Small intestine (tissue), 7 donors: ENCODE measurements around the gene GSS. TPM values are rescaled to one million over a fixed set of nuclear protein-coding genes. Genes with fewer than 3 reads are reported as not detected.
"Not testable (repeated sequence)": the region's sequence is repeated elsewhere in the genome, so short reads cannot be mapped to it uniquely, and the experiment has no call there.

Experiments used
- DNase-seq, 2 donors: peaks; one replicate each; pipeline versions ENCODE4 v3.0.0 to v3.0.0-alpha.2; 2013
- FAIRE-seq: peaks from 2 replicates; lab custom pipeline; 2012; peaks lifted over from hg19 to GRCh38; lab: Jason Lieb, UNC
- H3K27ac ChIP-seq, 3 donors: one replicate each; pipeline ENCODE4 v1.5.1; 2013; ENCODE audit warnings: low read length in 2 of 3, mild to moderate bottlenecking in 2 of 3, control low read depth in 1 of 3, inconsistent platforms in 1 of 3, low read depth in 1 of 3, moderate library complexity in 1 of 3
- H3K27me3 ChIP-seq, 3 donors: one replicate each; pipeline ENCODE4 v1.6.1; 2013; ENCODE audit warnings: low read length in 3 of 3, inconsistent platforms in 1 of 3; ENCODE audit not compliant: control insufficient read depth in 3 of 3, insufficient read depth in 3 of 3
- H3K36me3 ChIP-seq, 3 donors: one replicate each; pipeline ENCODE4 v1.6.1; 2013; ENCODE audit warnings: low read length in 3 of 3, inconsistent platforms in 1 of 3, low read depth in 1 of 3, mild to moderate bottlenecking in 1 of 3, moderate library complexity in 1 of 3; ENCODE audit not compliant: control insufficient read depth in 3 of 3, insufficient read depth in 2 of 3
- H3K4me1 ChIP-seq, 3 donors: one replicate each; pipeline ENCODE4 v1.6.1; 2013; ENCODE audit warnings: low read length in 2 of 3, inconsistent platforms in 1 of 3, low read depth in 1 of 3, mild to moderate bottlenecking in 1 of 3, moderate library complexity in 1 of 3; ENCODE audit not compliant: control insufficient read depth in 3 of 3, insufficient read depth in 2 of 3
- H3K4me3 ChIP-seq, 3 donors: one replicate each; pipeline ENCODE4 v1.5.1; 2013; ENCODE audit warnings: low read length in 3 of 3, control low read depth in 1 of 3, inconsistent platforms in 1 of 3, low read depth in 1 of 3, mild to moderate bottlenecking in 1 of 3, moderate library complexity in 1 of 3
- H3K9me3 ChIP-seq, 2 donors: one replicate each; pipeline ENCODE4 v1.6.1; 2013; ENCODE audit warnings: low read depth in 1 of 2, low read length in 1 of 2; ENCODE audit not compliant: control insufficient read depth in 2 of 2, insufficient read depth in 1 of 2
- WGBS, 3 donors: extraction: QIAGEN DNeasy Blood & Tissue Kit; methylation state at CpG; one replicate each; pipeline ENCODE4 v1.1.7; 2013; 5-methylcytosine and 5-hydroxymethylcytosine counted together
- polyA plus RNA-seq, 4 donors: library from polyadenylated mRNA; stranded (reverse) in 3 of 4; unstranded in 1 of 4; fragments of 200-250 nt in 3 of 4; fragments of 120-200 nt in 1 of 4; gene quantifications; one replicate each; pipeline versions ENCODE4 v1.2.1 to v1.2.3, GENCODE V29; 2013
- donor health status: healthy with polysubstance abuse.
- donor health status: control.
- donor health status: control.
- donor health status: Bipolar disorder and iron deficiency.
- donor health status: healthy.

The GSS gene
- polyA plus RNA-seq, 4 donors = 17.4 to 79.2 (median 57.8) TPM

DNA sequence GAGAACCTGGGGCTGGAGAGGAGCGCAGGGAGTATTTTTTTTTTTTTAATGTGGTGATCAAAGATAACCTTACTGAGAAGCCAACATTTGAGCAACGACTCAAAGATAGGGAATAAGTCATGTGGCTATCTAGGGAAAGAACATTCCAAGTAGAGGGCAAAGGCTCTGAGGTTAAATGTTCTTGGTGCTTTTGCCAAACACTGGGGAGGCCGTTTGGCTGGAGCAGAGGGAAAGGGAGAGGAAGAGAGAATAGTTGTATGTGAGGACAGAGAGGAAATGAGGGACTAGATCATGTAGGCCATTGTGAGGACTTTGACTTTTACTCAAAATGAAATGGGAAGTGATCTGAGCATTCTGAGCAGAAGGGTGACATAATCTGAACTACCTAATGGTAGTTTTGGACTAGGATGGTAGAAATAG, 51.4 kb downstream of the GSS start:
- peaks cover 5 to 12% (median 9%) of the 10 kb centered on the region in 3 donors for H3K4me1 ChIP-seq
- no peak overlapping the region for H3K4me3 ChIP-seq
- peaks cover 5 to 6% (median 5%) of the 10 kb centered on the region in 3 donors for H3K36me3 ChIP-seq
- FAIRE-seq (no peak), DNase-seq (peak; percentile 27 to 73)
- no peaks in the 10 kb centered on the region for H3K9me3 ChIP-seq
- H3K27ac ChIP-seq = peak overlapping the region in 1 of 3 donors; percentile 56
- H3K27me3 ChIP-seq = no peaks in the 10 kb centered on the region
- WGBS, 3 donors = 14 to 42% (median 33%) methylated on average over 3 of the region's 3 CpGs

DNA sequence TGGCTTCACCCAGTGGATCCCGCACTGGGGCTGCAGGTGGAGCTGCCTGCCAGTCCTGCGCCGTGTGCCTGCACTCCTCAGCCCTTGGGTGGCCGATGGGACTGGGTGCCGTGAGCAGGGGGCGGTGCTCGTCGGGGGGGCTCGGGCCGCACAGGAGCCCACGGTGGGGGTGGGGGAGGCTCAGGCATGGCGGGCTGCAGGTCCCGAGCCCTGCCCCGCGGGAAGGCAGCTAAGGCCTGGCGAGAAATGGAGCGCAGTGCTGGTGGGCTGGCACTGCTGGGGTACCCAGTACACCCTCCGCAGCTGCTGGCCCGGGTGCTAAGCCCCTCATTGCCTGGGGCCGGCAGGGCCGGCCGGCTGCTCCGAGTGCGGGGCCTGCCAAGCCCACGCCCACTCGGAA, 56.9 kb downstream of the GSS start:
- H3K4me1 ChIP-seq, DNase-seq, H3K4me3 ChIP-seq, H3K36me3 ChIP-seq, H3K27ac ChIP-seq, H3K27me3 ChIP-seq, H3K9me3 ChIP-seq, FAIRE-seq: not testable (repeated sequence)
- WGBS, 3 donors = 87 to 92% (median 91%) methylated on average over 15 to 26 of the region's 26 CpGs

DNA sequence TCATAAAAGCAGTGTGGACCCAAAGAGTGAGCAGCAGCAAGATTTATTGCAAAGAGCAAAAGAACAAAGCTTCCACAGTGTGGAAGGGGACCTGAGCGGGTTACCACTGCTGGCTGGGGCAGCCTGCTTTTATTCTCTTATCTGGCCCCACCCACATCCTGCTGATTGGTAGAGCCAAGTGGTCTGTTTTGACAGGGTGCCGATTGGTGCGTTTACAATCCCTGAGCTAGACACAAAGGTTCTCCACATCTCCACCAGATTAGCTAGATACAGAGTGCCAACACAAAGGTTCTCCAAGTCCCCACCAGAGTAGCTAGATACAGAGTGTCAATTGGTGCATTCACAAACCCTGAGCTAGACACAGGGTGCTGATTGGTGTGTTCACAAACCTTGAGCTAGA, 57.5 kb downstream of the GSS start:
- DNase-seq, H3K4me1 ChIP-seq, FAIRE-seq, H3K36me3 ChIP-seq, H3K9me3 ChIP-seq, H3K27ac ChIP-seq, H3K4me3 ChIP-seq, H3K27me3 ChIP-seq: not testable (repeated sequence)
- WGBS, 3 donors = 65 to 84% methylated on average over 2 of the region's 3 CpGs; no CpG with 5 or more reads in 1 of the 3 donors

DNA sequence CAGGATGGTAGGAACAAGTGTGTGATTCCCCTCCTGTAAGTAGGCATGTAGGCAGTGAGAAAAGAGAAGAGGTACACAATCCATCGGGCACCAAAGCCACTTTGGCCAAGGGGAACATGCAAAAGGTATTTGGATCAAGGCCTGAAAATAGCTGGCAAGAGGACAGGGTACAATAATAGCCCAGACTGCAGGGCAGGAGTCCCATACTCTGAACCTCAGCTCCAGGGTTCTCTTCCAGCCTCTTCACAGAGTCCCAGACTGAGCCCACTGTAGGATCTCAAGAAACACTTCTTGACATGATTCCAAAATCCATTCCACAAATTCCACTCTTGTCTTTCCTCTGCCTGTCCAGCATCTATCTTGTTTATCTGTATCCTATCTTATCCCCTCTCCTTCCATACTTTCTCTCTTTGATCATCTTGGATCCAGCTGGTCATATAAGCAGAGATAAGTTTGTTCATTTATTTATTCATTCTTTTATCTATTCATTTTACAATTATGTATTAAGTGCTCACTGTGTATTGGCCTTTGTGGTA, 59.5 kb downstream of the GSS start:
- Histone ChIP-seq H3K4me1 (peaks cover 0 to 11% (median 5%) of the 10 kb centered on the region in 3 donors), H3K4me3 (no peak overlapping the region), H3K9me3 (no peaks in the 10 kb centered on the region), H3K36me3 (peaks cover 0 to under 1% (median 0%) of the 10 kb centered on the region in 3 donors), H3K27ac (peak overlapping the region in 1 of 3 donors; percentile 65), H3K27me3 (no peaks in the 10 kb centered on the region)
- no peak for FAIRE-seq
- DNase-seq = no peak
- whole genome bisulfite sequencing, 3 donors = 14 to 55% (median 23%) methylated on average over 1 of the region's 1 CpG

DNA sequence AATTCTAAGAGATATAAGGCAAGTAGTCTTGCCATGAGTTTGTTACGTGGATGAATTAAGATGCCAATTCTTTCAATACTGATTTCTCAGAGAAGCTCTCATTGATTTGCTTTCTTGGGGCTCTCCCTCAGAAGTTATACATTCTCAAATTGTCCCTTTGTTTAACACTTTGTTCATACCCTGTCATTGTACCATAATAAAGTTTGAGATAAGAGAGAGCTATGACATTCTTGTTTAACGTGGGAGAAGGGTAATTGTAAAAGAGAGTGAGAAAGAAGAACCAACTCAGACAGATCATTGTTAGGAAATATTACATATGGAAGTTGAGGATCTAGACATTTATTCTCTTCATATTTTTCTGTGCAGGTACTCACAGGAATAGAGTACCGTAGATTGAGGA, 60.1 kb downstream of the GSS start:
- DNase-seq (peak in 1 of 2 donors; percentile 27), FAIRE-seq (no peak)
- no peaks in the 10 kb centered on the region for H3K36me3 ChIP-seq
- no peak overlapping the region for H3K4me3 ChIP-seq
- WGBS, 3 donors = 21 to 56% (median 36%) methylated on average over 3 of the region's 3 CpGs
- no peak overlapping the region for H3K27ac ChIP-seq
- H3K27me3 ChIP-seq = no peaks in the 10 kb centered on the region
- H3K9me3 ChIP-seq = no peaks in the 10 kb centered on the region
- H3K4me1 ChIP-seq = peaks cover 0 to 12% (median 11%) of the 10 kb centered on the region in 3 donors

DNA sequence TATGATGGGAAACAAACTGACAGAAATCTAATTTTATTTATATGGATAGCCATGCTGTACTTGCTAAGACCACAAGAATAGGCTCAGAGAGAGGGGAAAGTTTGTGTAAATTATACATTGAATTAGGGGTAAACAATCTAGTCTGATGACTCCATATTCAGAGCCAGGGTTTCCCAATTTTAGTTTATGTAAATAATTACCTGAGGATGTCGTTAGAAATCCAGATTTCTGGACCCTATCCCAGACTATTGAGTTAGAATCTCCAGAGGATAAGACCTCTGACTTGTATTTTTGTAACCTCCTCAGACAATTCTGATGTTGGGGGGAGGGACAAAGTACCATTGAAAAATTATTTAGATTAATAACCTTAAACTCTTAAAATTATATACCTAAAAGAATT, 60.9 kb downstream of the GSS start:
- H3K4me1 ChIP-seq = peaks cover 0 to 13% (median 11%) of the 10 kb centered on the region in 3 donors

DNA sequence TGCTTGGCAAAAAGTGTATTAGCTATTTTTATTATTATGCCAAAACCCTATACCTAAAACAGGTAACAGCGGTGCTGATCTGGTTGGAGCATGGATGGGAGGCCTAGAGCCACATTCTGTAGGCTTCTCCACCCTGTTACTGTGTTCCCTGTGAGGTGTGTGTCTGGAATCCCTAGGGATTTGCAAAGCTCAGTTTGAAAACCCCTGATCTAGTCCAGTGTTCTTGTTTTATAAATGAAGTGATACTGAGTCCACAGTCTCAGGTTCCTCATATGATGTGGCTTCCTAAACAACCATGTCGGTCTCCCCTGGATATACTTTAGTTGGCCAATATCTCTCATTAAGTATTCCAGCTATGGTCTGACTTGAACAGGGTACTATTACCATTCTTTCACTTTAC, 62.9 kb downstream of the GSS start:
- WGBS, 3 donors = 94 to 98% (median 96%) methylated on average over 2 of the region's 2 CpGs
- DNase-seq = no peak
- FAIRE-seq = no peak
- no peaks in the 10 kb centered on the region for H3K27me3 ChIP-seq
- no peak overlapping the region for H3K27ac ChIP-seq
- H3K4me1 ChIP-seq = peaks cover 0 to 13% (median 11%) of the 10 kb centered on the region in 3 donors
- H3K9me3 ChIP-seq = no peaks in the 10 kb centered on the region
- H3K36me3 ChIP-seq = no peaks in the 10 kb centered on the region
- no peak overlapping the region for H3K4me3 ChIP-seq

More for the DNA sequence above, 60.9 kb downstream of the GSS start:
- Histone ChIP-seq H3K36me3 (no peaks in the 10 kb centered on the region), H3K9me3 (no peaks in the 10 kb centered on the region), H3K27me3 (no peaks in the 10 kb centered on the region), H3K4me3 (no peak overlapping the region), H3K27ac (no peak overlapping the region)
- DNase-seq (no peak), FAIRE-seq (no peak)
- 8 to 28% (median 8%) methylated on average over 1 of the region's 1 CpG for WGBS, 3 donors

DNA sequence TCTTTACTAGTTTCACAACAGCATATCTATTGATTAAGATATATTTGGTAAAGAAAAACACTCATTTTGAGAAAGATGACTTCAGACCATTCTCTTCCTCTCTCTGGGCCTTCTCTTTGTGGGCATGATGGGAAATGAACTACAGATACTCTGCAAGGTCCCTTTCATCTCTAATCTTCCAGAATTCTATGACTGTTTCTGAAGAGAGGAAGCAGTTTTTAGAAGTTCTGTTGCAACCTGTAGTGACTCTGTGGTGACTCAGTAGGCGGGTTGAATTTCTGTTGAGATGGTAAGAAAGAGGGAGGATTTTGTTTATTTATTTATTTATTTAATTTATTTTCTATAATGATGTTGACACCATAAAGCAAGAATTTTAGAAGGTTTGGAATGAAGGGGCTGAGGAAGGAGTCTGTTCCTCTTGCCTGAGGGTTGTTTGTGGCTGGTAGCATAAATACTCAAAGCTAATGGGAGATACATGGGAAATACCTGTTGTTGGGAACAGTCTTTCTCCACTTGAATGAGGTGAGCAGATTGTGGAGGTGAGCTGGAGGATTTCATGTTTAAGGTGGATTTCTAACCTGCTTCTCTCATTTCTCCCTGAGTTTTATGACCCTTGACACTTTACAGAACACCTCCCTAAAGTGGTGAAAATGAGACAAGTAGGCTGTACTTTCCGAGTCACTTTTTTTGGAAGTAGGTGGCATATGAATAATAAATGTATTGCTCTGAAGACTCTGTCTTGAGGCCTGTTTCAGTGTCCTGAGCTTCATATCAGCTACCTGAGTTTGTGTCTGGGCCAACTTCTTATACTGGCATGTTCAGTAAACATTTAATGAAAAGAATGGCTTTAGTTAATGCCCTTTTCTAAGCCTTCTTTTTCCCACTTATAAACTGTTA, 64.2 kb downstream of the GSS start:
- Histone ChIP-seq H3K27me3 (no peaks in the 10 kb centered on the region), H3K9me3 (no peaks in the 10 kb centered on the region), H3K4me1 (peaks cover 0 to 13% (median 11%) of the 10 kb centered on the region in 3 donors), H3K27ac (peak overlapping the region in 1 of 3 donors; percentile 62), H3K36me3 (no peaks in the 10 kb centered on the region), H3K4me3 (no peak overlapping the region)
- WGBS, 3 donors = 58 to 73% (median 65%) methylated on average over 2 of the region's 2 CpGs
- DNase-seq (no peak), FAIRE-seq (no peak)
